Mucosa of descending colon (tissue), 3 donors: Measurements from ENCODE around the gene FBXO11. TPM values are rescaled to one million over a fixed set of nuclear protein-coding genes. Genes with fewer than 3 reads are reported as not detected.

Experiments used
- ATAC-seq: fragments of 200-7000 bp; cut with Tn5 transposase; one replicate; pipeline ENCODE4 v1.9.1; 2020; ENCODE audit warnings: mild to moderate bottlenecking, moderate library complexity
- DNase-seq, 3 donors: peaks; one replicate each; pipeline ENCODE4 v3.0.0-alpha.2; 2020
- H3K36me3 ChIP-seq: fragments of 200-600 bp; one replicate; pipeline ENCODE4 v1.8.0; 2021; ENCODE audit warnings: low read depth, mild to moderate bottlenecking
- H3K4me1 ChIP-seq: fragments of 200-600 bp; one replicate; pipeline ENCODE4 v1.8.0; 2021; ENCODE audit warnings: low read depth, mild to moderate bottlenecking
- H3K4me3 ChIP-seq: fragments of 200-600 bp; one replicate; pipeline ENCODE4 v1.8.0; 2021; ENCODE audit warnings: mild to moderate bottlenecking
- H3K9me3 ChIP-seq: fragments of 200-600 bp; one replicate; pipeline ENCODE4 v1.8.0; 2021; ENCODE audit warnings: mild to moderate bottlenecking
- CTCF ChIP-seq: fragments of 200-600 bp; IDR thresholded peaks from one replicate; pipeline ENCODE4 v1.8.0; 2022; ENCODE audit warnings: antibody characterized with exemption, mild to moderate bottlenecking
- intact Hi-C, 2 donors: fragments of 100-400 bp; cut with DNase I in 1 of 2; cut with micrococcal nuclease in 1 of 2; formaldehyde crosslinking; loops; one replicate each; pipeline versions ENCODE4 v1.11.0 to v1.11.1; 2022; cut with DNase I, micrococcal nuclease
- total RNA-seq, 3 donors: library from RNA; stranded (reverse); fragmentation: NEBNext Ultra II Directional in 2 of 3; extraction: Animal tissue kit (Norgen Biotek cat#: 25700) in 2 of 3; gene quantifications; one replicate each; pipeline versions ENCODE4 v1.2.1 to v1.2.4, GENCODE V29; 2021 to 2023
- donor health status: DM: no; HTN: no; CAD: no; lungs with moderate emphysema.
- donor health status: DM: no; HTN: no; CAD: no.
- donor health status: DM: no; HTN: yes; CAD: no.

The FBXO11 gene
- total RNA-seq, 3 donors from 2014 or later = 40.7 to 70.4 (median 46.7) TPM

GRCh38 chr2:47801118-47801517, 105.2 kb downstream of the FBXO11 start:
- intact Hi-C loops = no loop called here
- ATAC-seq (no peak), DNase-seq (no peak)
- H3K9me3 ChIP-seq = peaks cover 6% of the 10 kb centered on the region
- H3K4me3 ChIP-seq = no peak overlapping the region
- peaks cover 7% of the 10 kb centered on the region for H3K36me3 ChIP-seq
- H3K4me1 ChIP-seq = no peaks in the 10 kb centered on the region
- TF ChIP-seq CTCF = no peak

- no peak for TF ChIP-seq CTCF
- ATAC-seq = no peak
- intact Hi-C loops = no loop called here
- H3K36me3 ChIP-seq = peaks cover 7% of the 10 kb centered on the region
- H3K4me3 ChIP-seq = no peak overlapping the region
- DNase-seq = no peak
- H3K9me3 ChIP-seq = peaks cover 6% of the 10 kb centered on the region
- no peaks in the 10 kb centered on the region for H3K4me1 ChIP-seq
Observed at GRCh38 chr2:47799031-47799609, 107.2 kb downstream of the FBXO11 start.

- ATAC-seq = no peak
- Histone ChIP-seq H3K36me3 (peaks cover 7% of the 10 kb centered on the region), H3K4me3 (no peak overlapping the region), H3K9me3 (peaks cover 4% of the 10 kb centered on the region), H3K4me1 (no peaks in the 10 kb centered on the region)
- intact Hi-C loops = no loop called here
- DNase-seq = no peak
- no peak for TF ChIP-seq CTCF
Observed at GRCh38 chr2:47798631-47799030, 107.7 kb downstream of the FBXO11 start.

GRCh38 chr2:47796090-47796697, 110.1 kb downstream of the FBXO11 start:
- Histone ChIP-seq H3K36me3 (no peaks in the 10 kb centered on the region), H3K4me3 (no peak overlapping the region), H3K4me1 (no peaks in the 10 kb centered on the region), H3K9me3 (no peaks in the 10 kb centered on the region)
- DNase-seq (no peak), ATAC-seq (no peak)
- TF ChIP-seq CTCF = no peak
- intact Hi-C loops = no loop called here

GRCh38 chr2:47785986-47786385, 120.3 kb downstream of the FBXO11 start:
- no peak for DNase-seq
- intact Hi-C loops = no loop called here

More at GRCh38 chr2:47785986-47786385, 120.3 kb downstream of the FBXO11 start:
- no peak for TF ChIP-seq CTCF
- Histone ChIP-seq H3K4me1 (peaks cover 18% of the 10 kb centered on the region), H3K9me3 (no peaks in the 10 kb centered on the region), H3K36me3 (no peaks in the 10 kb centered on the region), H3K4me3 (no peak overlapping the region)
- ATAC-seq = no peak
